ENCODE results near the gene JPH2. TPM values are rescaled to one million over a fixed set of nuclear protein-coding genes. Genes with fewer than 3 reads are reported as not detected.
"Not testable (repeated sequence)": the region's sequence is repeated elsewhere in the genome, so short reads cannot be mapped to it uniquely, and the experiment has no call there.

The JPH2 gene
- polyA plus RNA-seq, 4 donors: 1.1 to 1.8 (median 1.6) TPM

GRCh38 chr20:44212792-44213191, 25.8 kb upstream of the JPH2 start:
- no peak for DNase-seq (ENCODE audit: low read depth in 4 of 4, low spot score in 2 of 4)

- no peak for DNase-seq (ENCODE audit: low read depth in 4 of 4, low spot score in 2 of 4)
Measured at GRCh38 chr20:44211177-44212039, 24.4 kb upstream of the JPH2 start.

- peak; percentile 91 to 95 (median 94) for DNase-seq (ENCODE audit: low read depth in 4 of 4, low spot score in 2 of 4)
Measured at GRCh38 chr20:44210406-44211176, 23.6 kb upstream of the JPH2 start, which contains the start of gene OSER1. OSER1 (minus strand) TSS chr20:44210771; CDS start chr20:44206957, 3,814 bp downstream.

GRCh38 chr20:44209686-44210405, 22.9 kb upstream of the JPH2 start:
- no peak for DNase-seq (ENCODE audit: low read depth in 4 of 4, low spot score in 2 of 4)

GRCh38 chr20:44208770-44209169, 21.8 kb upstream of the JPH2 start:
- no peak for DNase-seq (ENCODE audit: low read depth in 4 of 4, low spot score in 2 of 4)

- DNase-seq (ENCODE audit: low read depth in 4 of 4, low spot score in 2 of 4): no peak
Measured at GRCh38 chr20:44208165-44208564, 21.2 kb upstream of the JPH2 start.

GRCh38 chr20:44207126-44207723, 20.2 kb upstream of the JPH2 start:
- no peak for DNase-seq (ENCODE audit: low read depth in 4 of 4, low spot score in 2 of 4)

GRCh38 chr20:44206132-44206531, 19.1 kb upstream of the JPH2 start:
- DNase-seq (ENCODE audit: low read depth in 4 of 4, low spot score in 2 of 4): no peak

GRCh38 chr20:44204832-44205215, 17.8 kb upstream of the JPH2 start:
- DNase-seq (ENCODE audit: low read depth in 4 of 4, low spot score in 2 of 4): no peak

- DNase-seq (ENCODE audit: low read depth in 4 of 4, low spot score in 2 of 4): no peak
Measured at GRCh38 chr20:44204156-44204831, 17.3 kb upstream of the JPH2 start.

- no peak for DNase-seq (ENCODE audit: low read depth in 4 of 4, low spot score in 2 of 4)
Measured at GRCh38 chr20:44203161-44203560, 16.2 kb upstream of the JPH2 start.

GRCh38 chr20:44200983-44201382, 14.0 kb upstream of the JPH2 start:
- no peak for DNase-seq (ENCODE audit: low read depth in 4 of 4, low spot score in 2 of 4)

GRCh38 chr20:44200371-44200770, 13.4 kb upstream of the JPH2 start:
- no peak for DNase-seq (ENCODE audit: low read depth in 4 of 4, low spot score in 2 of 4)

- DNase-seq (ENCODE audit: low read depth in 4 of 4, low spot score in 2 of 4): no peak
Measured at GRCh38 chr20:44199877-44200276, 12.9 kb upstream of the JPH2 start.

- no peak for DNase-seq (ENCODE audit: low read depth in 4 of 4, low spot score in 2 of 4)
Measured at GRCh38 chr20:44198872-44199271, 11.9 kb upstream of the JPH2 start.

GRCh38 chr20:44196271-44196670, 9.3 kb upstream of the JPH2 start:
- DNase-seq (ENCODE audit: low read depth in 4 of 4, low spot score in 2 of 4): no peak

- no peak for DNase-seq (ENCODE audit: low read depth in 4 of 4, low spot score in 2 of 4)
Measured at GRCh38 chr20:44195605-44196004, 8.6 kb upstream of the JPH2 start.

- no peak for DNase-seq (ENCODE audit: low read depth in 4 of 4, low spot score in 2 of 4)
Measured at GRCh38 chr20:44193801-44194200, 6.8 kb upstream of the JPH2 start.

- DNase-seq (ENCODE audit: low read depth in 4 of 4, low spot score in 2 of 4): not testable (repeated sequence)
Measured at GRCh38 chr20:44191640-44192039, 4.7 kb upstream of the JPH2 start.

Data from left renal cortex interstitium (tissue), 4 donors.